Ovary (tissue), 3 donors: ENCODE results near the gene TMUB2.

ENCODE experiments used
- CTCF ChIP-seq, 3 donors: fragments of 450-650 bp in 2 of 3; fragments of 200-600 bp in 1 of 3; IDR thresholded peaks; one replicate each; pipeline versions ENCODE4 v1.5.1 to v1.8.0; 2016 to 2022; ENCODE audit warnings: antibody characterized with exemption in 3 of 3, mild to moderate bottlenecking in 1 of 3
- EP300 ChIP-seq: sonication (generic); formaldehyde crosslinking; IDR thresholded peaks from one replicate; pipeline ENCODE4 v1.6.1; 2017; ENCODE audit warnings: antibody characterized with exemption
- POLR2A ChIP-seq: fragments of 450-650 bp; IDR thresholded peaks from one replicate; pipeline ENCODE4 v1.6.1; 2017; ENCODE audit warnings: antibody characterized with exemption, mild to moderate bottlenecking, moderate library complexity
- donor health status: DM: no; HTN: no; CAD: no.

- TF ChIP-seq CTCF (IDR thresholded peaks at IDR 0.05): no peak
- TF ChIP-seq POLR2A: no peak
- TF ChIP-seq EP300: no peak
Measured at GRCh38 chr17:44230140-44230539, 43.4 kb downstream of the TMUB2 start.
